HL-60 (cell line): ENCODE results near the gene PCNX2.
"Not testable (repeated sequence)": the region's sequence is repeated elsewhere in the genome, so short reads cannot be mapped to it uniquely, and the experiment has no call there.

Experiments
- DNase-seq, 2 experiments: peaks; one replicate each; pipeline ENCODE4 v3.0.0-alpha.2; 2010 to 2020; ENCODE audit warnings: low read depth in 1 of 2, low spot score in 1 of 2
- H3K27ac ChIP-seq: fragments of 250-450 bp; sonication (Bioruptor Pico); replicated peaks from 2 replicates; pipeline ENCODE4 v1.5.1; 2020; ENCODE audit warnings: mild to moderate bottlenecking, moderate library complexity
- H3K27me3 ChIP-seq: fragments of 250-450 bp; sonication (Bioruptor Pico); 2 replicates; pipeline ENCODE4 v1.5.1; 2021; ENCODE audit warnings: mild to moderate bottlenecking, moderate library complexity; ENCODE audit not compliant: insufficient read depth, poor library complexity, severe bottlenecking
- H3K4me3 ChIP-seq: replicated peaks from 2 replicates; pipeline ENCODE4 v1.5.1; 2011; ENCODE audit warnings: mild to moderate bottlenecking, control low read depth, low read length; ENCODE audit not compliant: insufficient read depth
- CTCF ChIP-seq: IDR thresholded peaks from one replicate; pipeline ENCODE4 v1.5.1; 2011; ENCODE audit warnings: low read length, control low read depth, inconsistent platforms; ENCODE audit not compliant: insufficient read depth
- GABPA ChIP-seq: IDR thresholded peaks from 2 replicates; pipeline ENCODE4 v1.6.1; 2012; ENCODE audit warnings: low read depth
- POLR2AphosphoS5 ChIP-seq: IDR thresholded peaks from 2 replicates; pipeline ENCODE4 v1.6.1; 2012; ENCODE audit warnings: low read depth
- REST ChIP-seq: IDR thresholded peaks from 2 replicates; pipeline ENCODE4 v1.6.1; 2012; ENCODE audit warnings: low read depth; ENCODE audit not compliant: insufficient replicate concordance
- SPI1 ChIP-seq: IDR thresholded peaks from 2 replicates; pipeline ENCODE4 v1.6.1; 2012; ENCODE audit warnings: low read depth, mild to moderate bottlenecking, borderline replicate concordance

PCNX2 gene

GRCh38 chr1:233179638-233180037 is 115.9 kb downstream of the PCNX2 start:
- H3K27me3 ChIP-seq, H3K4me3 ChIP-seq: not testable (repeated sequence)
- peak in 1 of 2 experiments; percentile 71 for DNase-seq
- 0 out of 2 replicates have a peak overlapping the region, but pooled peaks have one; percentile 25 for H3K27ac ChIP-seq
- peak; percentile 58; the same call in 1 of the 2 replicates for TF ChIP-seq SPI1

- TF ChIP-seq POLR2AphosphoS5 (no peak), CTCF (peak; percentile 27), REST (no peak)
- no peak overlapping the region for H3K4me3 ChIP-seq
- peak; percentile 3 to 49 for DNase-seq
- H3K27me3 ChIP-seq = no peaks in the 10 kb centered on the region
- no peak overlapping the region for H3K27ac ChIP-seq
Observed at GRCh38 chr1:233172201-233172600, 123.3 kb downstream of the PCNX2 start.

GRCh38 chr1:233170741-233171140 is 124.8 kb downstream of the PCNX2 start:
- Histone ChIP-seq H3K4me3 (no peak overlapping the region), H3K27me3 (no peaks in the 10 kb centered on the region), H3K27ac (no peak overlapping the region)
- no peak for DNase-seq
- no peak for TF ChIP-seq SPI1
- TF ChIP-seq CTCF = no peak
- TF ChIP-seq POLR2AphosphoS5 = no peak
- TF ChIP-seq REST = no peak
- TF ChIP-seq GABPA = no peak

GRCh38 chr1:233168384-233168783 is 127.1 kb downstream of the PCNX2 start:
- DNase-seq = no peak
- H3K27me3 ChIP-seq = no peaks in the 10 kb centered on the region
- no peak overlapping the region for H3K27ac ChIP-seq
- no peak for TF ChIP-seq GABPA
- H3K4me3 ChIP-seq = no peak overlapping the region

- TF ChIP-seq REST = no peak
- TF ChIP-seq GABPA = no peak
- TF ChIP-seq CTCF = no peak
- DNase-seq = no peak
- no peak overlapping the region for H3K27ac ChIP-seq
Observed at GRCh38 chr1:233166896-233167295, 128.6 kb downstream of the PCNX2 start.

More at GRCh38 chr1:233166896-233167295, 128.6 kb downstream of the PCNX2 start:
- Histone ChIP-seq H3K27me3 (no peaks in the 10 kb centered on the region), H3K4me3 (no peak overlapping the region)
